Astrocyte (in vitro differentiated cells and primary cell): Measurements from ENCODE around the gene DDR1.

ENCODE experiments used
- CTCF ChIP-seq: IDR thresholded peaks from 2 replicates; pipeline ENCODE4 v1.5.1; 2011; ENCODE audit warnings: low read depth, mild to moderate bottlenecking, inconsistent platforms, low read length, moderate library complexity; ENCODE audit not compliant: insufficient read depth
- EZH2 ChIP-seq: IDR thresholded peaks from 2 replicates; pipeline ENCODE4 v1.6.1; 2012; ENCODE audit warnings: mild to moderate bottlenecking, low read length, inconsistent platforms; ENCODE audit not compliant: insufficient read depth

- TF ChIP-seq CTCF (no peak), EZH2 (no peak)
Measured at GRCh38 chr6:30922447-30922852, 38.1 kb downstream of the DDR1 start.
